Fibroblast of skin of abdomen (primary cell): ENCODE data around the gene ARHGEF28.

Source experiments
- DNase-seq: peaks from one replicate; pipeline ENCODE4 v3.0.0-alpha.2; 2013

Gene ARHGEF28

GRCh38 chr5:73974871-73975360, 348.9 kb downstream of the ARHGEF28 start:
- no peak for DNase-seq

- no peak for DNase-seq
Observed at GRCh38 chr5:73975845-73976244, 349.8 kb downstream of the ARHGEF28 start.

- DNase-seq, result no peak
Observed at GRCh38 chr5:73977146-73977545, 351.1 kb downstream of the ARHGEF28 start.

- no peak for DNase-seq
Observed at GRCh38 chr5:73979321-73979720, 353.3 kb downstream of the ARHGEF28 start.

GRCh38 chr5:73981704-73982103, 355.7 kb downstream of the ARHGEF28 start:
- DNase-seq, result no peak

- DNase-seq, result no peak
Observed at GRCh38 chr5:73983644-73984043, 357.6 kb downstream of the ARHGEF28 start.

GRCh38 chr5:73985145-73985544, 359.1 kb downstream of the ARHGEF28 start:
- peak; percentile 44 for DNase-seq

GRCh38 chr5:73986729-73987128, 360.7 kb downstream of the ARHGEF28 start:
- DNase-seq, result no peak

GRCh38 chr5:73987915-73988314, 361.9 kb downstream of the ARHGEF28 start:
- no peak for DNase-seq

- no peak for DNase-seq
Observed at GRCh38 chr5:73989956-73990355, 364.0 kb downstream of the ARHGEF28 start.
